Measurements from ENCODE around the gene CYTH4. TPM values are rescaled to one million over a fixed set of nuclear protein-coding genes. Genes with fewer than 3 reads are reported as not detected.

Gene CYTH4
- total RNA-seq, 4 donors from 2014 or later, result 1.9 to 10.3 (median 3.4) TPM

DNA sequence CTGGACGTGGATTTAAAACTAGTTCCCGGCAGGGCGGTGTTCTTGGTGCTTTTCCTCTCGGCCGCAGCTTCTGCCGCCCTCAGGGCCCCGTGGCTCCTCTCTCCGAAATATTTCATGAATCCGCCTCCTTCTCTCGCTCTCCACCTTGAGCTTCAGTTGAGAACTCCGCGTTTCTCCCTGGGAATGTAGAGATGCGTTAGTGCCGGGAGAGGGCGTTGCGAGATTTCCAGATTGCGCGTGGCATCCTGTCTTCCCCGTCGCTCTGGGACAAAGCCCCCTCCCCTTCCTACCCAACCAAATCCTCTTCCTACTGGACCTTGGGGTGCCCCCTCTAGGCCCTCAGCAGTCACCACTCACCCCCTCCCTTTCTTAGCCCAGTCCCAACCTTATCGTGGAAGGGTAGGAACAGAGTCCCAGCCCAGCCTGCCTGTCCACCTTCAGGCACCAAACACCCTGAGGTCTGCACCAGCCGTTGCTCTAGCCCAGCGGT is 22.7 kb upstream of the CYTH4 start:
- Histone ChIP-seq H3K27ac (no peak overlapping the region), H3K4me3 (no peak overlapping the region), H3K27me3 (peaks cover 0 to 88% (median 0%) of the 10 kb centered on the region in 4 donors), H3K9me3 (peaks cover 0 to 11% (median 8%) of the 10 kb centered on the region in 3 donors), H3K4me1 (peaks cover 0 to 18% (median 0%) of the 10 kb centered on the region in 3 donors), H3K36me3 (no peaks in the 10 kb centered on the region)
- no peak for TF ChIP-seq POLR2A (IDR thresholded peaks at IDR 0.05)
- TF ChIP-seq, protein P1, sequence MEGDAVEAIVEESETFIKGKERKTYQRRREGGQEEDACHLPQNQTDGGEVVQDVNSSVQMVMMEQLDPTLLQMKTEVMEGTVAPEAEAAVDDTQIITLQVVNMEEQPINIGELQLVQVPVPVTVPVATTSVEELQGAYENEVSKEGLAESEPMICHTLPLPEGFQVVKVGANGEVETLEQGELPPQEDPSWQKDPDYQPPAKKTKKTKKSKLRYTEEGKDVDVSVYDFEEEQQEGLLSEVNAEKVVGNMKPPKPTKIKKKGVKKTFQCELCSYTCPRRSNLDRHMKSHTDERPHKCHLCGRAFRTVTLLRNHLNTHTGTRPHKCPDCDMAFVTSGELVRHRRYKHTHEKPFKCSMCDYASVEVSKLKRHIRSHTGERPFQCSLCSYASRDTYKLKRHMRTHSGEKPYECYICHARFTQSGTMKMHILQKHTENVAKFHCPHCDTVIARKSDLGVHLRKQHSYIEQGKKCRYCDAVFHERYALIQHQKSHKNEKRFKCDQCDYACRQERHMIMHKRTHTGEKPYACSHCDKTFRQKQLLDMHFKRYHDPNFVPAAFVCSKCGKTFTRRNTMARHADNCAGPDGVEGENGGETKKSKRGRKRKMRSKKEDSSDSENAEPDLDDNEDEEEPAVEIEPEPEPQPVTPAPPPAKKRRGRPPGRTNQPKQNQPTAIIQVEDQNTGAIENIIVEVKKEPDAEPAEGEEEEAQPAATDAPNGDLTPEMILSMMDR (IDR thresholded peaks at IDR 0.05), result peak in 5 of 6 experiments; percentile 12 to 41 (median 23)
- DNase-seq, result no peak
- intact Hi-C loops (cut with DNase I), result no loop called here
- 9% methylated on average over 20 to 21 of the region's 23 CpGs for WGBS, 2 donors

DNA sequence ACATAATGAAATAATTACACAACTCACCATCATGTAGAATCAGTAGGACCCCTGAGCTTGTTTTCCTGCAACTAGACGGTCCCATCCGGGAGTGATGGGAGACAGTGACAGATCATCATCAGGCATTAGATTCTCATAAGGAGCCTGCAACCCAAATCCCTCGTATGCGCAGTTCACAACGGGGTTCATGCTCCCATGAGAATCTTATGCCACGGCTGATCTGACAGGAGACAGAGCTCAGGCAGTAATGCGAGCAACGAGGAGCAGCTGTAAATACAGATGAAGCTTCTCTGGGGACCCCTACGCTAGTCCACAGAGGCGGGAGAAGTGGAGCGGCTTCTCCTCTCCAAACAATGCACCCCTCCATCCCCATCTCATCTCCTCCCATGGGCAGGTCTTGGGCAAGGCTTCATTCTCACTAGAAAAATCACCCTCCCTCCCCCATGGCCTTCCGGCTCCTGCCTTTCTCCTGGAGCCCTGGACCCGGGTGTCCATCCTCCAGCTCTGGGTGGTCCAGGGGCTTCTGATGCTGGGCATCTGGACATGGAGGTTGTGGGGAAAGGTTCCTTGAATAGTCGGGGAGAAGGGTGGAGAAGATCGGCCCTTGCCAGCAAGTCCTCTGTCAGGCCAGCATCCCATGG is 22.0 kb upstream of the CYTH4 start:
- DNase-seq, result no peak
- no peak overlapping the region for H3K4me3 ChIP-seq
- TF ChIP-seq, protein P1 (IDR thresholded peaks at IDR 0.05), result no peak
- no peak for TF ChIP-seq POLR2A (IDR thresholded peaks at IDR 0.05)
- intact Hi-C loops (cut with DNase I), result no loop called here
- peaks cover 0 to 18% (median 0%) of the 10 kb centered on the region in 3 donors for H3K4me1 ChIP-seq
- 50 to 72% methylated on average over 8 to 13 of the region's 15 CpGs for WGBS, 2 donors
- peaks cover 0 to 14% (median 10%) of the 10 kb centered on the region in 3 donors for H3K9me3 ChIP-seq
- H3K27ac ChIP-seq, result no peak overlapping the region
- peaks cover 0 to 93% (median 0%) of the 10 kb centered on the region in 4 donors for H3K27me3 ChIP-seq
- no peaks in the 10 kb centered on the region for H3K36me3 ChIP-seq

DNA sequence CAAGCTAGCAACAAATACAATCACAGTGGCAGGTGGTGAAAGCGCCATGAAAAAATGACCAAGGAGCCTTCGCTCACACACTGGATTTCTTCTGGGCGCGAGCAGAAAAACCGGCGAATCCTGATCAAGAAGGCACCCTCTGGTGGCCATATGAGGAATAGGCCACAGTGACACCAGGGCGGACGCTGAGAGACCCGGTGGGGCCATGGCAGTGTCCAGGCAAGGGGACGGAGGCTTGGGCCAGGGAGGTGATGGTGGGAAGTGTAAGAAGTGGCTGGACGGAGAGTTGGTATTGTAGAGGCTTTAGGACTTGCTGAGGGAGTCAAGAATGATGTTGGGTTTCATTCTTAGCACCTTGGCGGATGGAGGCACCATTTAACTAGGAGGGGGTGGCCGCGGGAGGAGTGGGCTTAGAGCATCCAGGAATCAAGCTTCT is 21.4 kb upstream of the CYTH4 start:
- Histone ChIP-seq H3K27me3 (peaks cover 0 to 90% (median 0%) of the 10 kb centered on the region in 4 donors), H3K4me1 (peaks cover 0 to 18% (median 0%) of the 10 kb centered on the region in 3 donors), H3K27ac (no peak overlapping the region), H3K36me3 (no peaks in the 10 kb centered on the region), H3K4me3 (no peak overlapping the region), H3K9me3 (peaks cover 0 to 14% (median 10%) of the 10 kb centered on the region in 3 donors)
- no peak for TF ChIP-seq POLR2A (IDR thresholded peaks at IDR 0.05)
- TF ChIP-seq, protein P1 (IDR thresholded peaks at IDR 0.05), result peak; percentile 77 to 95 (median 85)
- 22% methylated on average over 14 of the region's 14 CpGs for WGBS, 2 donors
- intact Hi-C loops (cut with DNase I), result no loop called here
- DNase-seq, result no peak

DNA sequence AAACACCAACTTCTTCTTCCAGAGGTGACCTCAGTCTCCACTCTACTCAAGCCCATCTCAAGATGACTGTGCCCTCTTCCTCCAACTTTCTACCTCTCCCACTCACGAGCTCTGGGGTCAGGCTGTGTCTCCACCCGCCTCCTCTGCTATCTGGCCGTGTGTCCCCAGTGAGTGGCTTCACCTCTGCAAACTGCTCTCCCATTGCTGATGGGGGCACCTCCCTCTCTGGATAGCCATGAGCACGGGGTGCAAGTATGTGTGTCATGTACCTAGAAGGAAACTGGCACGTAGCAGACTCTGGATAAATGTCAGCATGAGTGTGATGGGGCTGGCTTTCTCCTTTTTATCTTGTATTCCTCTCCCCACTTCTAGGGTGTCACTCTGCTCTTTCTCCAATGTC is 20.0 kb upstream of the CYTH4 start:
- Histone ChIP-seq H3K4me1 (peaks cover 5 to 24% (median 7%) of the 10 kb centered on the region in 3 donors), H3K27me3 (peaks cover 0 to 86% (median 0%) of the 10 kb centered on the region in 4 donors), H3K27ac (no peak overlapping the region), H3K9me3 (peaks cover 0 to 14% (median 10%) of the 10 kb centered on the region in 3 donors), H3K36me3 (no peaks in the 10 kb centered on the region), H3K4me3 (no peak overlapping the region)
- intact Hi-C loops (cut with DNase I), result no loop called here
- no peak for DNase-seq
- TF ChIP-seq, protein P1 (IDR thresholded peaks at IDR 0.05), result no peak
- no peak for TF ChIP-seq POLR2A (IDR thresholded peaks at IDR 0.05)
- 61 to 62% methylated on average over 5 of the region's 5 CpGs for WGBS, 2 donors
